Hematopoietic multipotent progenitor cell treated with erythropoietin and hydrocortisone succinate and interleukin-3 and kit ligand, for 15 days (in vitro differentiated cells): ENCODE measurements around the gene FBXL17.

Source experiments
- DNase-seq: peaks from one replicate; pipeline ENCODE4 v3.0.0-alpha.2; 2015; ENCODE audit warnings: low spot score

The FBXL17 gene

DNA sequence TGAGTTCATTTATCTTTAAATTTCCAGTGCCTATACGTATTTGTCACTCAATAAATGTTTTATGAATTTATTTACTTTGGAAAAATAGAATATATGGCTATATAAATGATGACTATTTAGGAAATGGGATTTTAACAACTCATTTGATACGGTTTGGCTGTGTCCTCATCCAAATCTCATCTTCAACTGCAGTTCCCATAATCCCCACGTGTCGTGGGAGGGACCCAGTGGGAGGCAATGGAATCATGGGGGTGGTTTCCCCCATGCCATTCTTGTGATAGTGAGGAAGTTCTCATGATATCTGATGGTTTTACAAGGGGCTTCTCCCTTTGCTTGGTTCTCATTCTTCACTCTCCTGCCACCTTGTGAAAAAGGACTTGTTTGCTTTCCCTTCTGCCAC is 523.6 kb downstream of the FBXL17 start:
- DNase-seq = no peak

DNA sequence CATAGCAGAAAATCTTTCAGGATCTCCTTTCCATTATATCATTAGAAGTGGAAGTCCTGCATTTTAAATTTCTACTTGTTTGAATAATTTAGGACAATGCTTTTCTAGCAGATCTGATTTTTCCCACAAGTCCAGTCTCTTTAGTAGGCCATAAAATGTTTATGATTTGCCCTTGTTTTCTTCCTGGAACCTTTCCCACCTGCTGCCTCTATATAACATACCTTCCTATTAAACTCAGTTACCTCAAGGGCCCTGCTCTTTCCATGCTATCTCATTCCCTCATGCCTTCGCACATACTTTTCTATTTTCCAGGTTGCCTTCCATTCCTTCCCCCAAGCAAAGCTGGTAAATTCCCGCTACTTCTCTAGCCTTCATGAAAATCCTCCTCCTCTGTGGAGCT is 524.1 kb downstream of the FBXL17 start:
- DNase-seq = no peak

DNA sequence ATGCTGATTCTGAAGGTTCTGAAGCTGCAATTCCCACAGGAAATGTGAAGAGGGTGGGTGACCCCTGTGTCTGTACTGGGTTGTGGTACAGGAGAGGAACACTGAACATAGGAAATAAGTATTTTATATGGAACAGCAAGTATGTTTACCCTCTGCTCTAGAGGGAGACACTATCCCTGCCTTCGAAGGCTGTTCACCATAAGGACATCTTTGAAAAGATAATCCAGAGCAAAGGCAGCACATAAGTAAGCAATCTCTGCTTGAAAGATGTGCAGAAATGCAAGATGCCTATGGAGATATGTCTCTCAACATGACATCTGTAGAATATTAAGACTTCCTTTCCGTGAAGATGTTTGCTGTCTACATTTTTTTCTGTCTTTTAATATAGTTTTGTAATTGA is 526.7 kb downstream of the FBXL17 start:
- no peak for DNase-seq

GRCh38 chr5:107853696-107854095 is 528.2 kb downstream of the FBXL17 start:
- no peak for DNase-seq

DNA sequence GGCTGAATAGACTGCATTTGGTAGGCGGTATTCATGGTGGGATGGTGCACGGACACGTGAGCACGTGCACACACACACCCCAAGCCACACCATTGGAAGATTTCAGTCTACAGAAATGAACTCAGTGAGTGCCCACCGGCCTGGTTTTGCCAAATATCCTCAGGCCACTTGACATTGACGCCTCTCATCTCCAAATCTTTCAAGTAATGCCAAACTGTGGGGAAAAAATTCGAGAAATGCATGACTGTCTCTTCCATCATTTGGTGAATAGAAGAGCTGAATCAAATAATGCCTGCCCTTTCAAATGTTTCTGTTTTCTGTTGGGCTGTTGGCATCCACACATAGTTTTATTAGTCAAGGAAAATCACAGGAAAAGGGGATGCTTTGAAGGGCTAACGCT is 528.9 kb downstream of the FBXL17 start:
- no peak for DNase-seq

GRCh38 chr5:107849118-107849517 is 532.8 kb downstream of the FBXL17 start:
- no peak for DNase-seq

DNA sequence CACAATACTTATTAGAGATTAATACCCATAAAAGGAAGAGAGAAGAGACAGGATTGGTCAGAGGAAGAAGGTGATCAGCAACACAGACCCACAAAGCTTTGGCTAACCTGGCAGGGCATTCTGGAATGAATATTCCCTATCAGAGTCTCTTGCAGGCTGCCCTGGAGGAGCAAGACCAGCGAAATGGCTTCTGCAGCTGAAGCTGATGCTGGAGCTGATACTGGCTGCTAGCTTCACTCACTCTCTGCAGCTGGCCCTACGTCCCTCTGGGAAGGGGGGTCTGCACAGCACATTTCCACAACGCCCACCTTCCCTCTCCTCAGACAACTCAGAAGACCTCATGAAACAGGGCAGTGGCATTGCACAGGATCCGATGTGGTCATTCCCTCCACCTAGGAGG is 541.3 kb downstream of the FBXL17 start:
- no peak for DNase-seq

- no peak for DNase-seq
These were observed 541.7 kb downstream of the FBXL17 start for GRCh38 chr5:107840161-107840560.

DNA sequence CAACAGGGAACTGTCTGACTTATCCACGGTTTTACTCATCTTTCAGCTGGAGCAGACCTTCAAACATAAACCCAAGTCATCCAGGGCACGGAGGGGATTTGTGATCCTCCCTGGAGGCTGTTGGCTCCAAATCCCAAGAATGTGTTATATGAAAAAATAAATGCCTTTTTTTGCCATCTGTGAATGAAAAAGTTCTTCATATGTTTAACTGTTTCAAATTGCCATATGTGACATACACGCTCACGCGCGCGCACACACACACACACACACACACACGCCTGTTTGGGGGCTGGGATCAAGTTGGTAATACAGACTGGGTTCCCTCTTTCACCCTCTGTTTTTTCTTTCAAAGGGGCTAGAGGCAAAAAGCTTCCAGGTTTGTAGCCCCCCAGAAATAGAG is 546.8 kb downstream of the FBXL17 start:
- DNase-seq = no peak

GRCh38 chr5:107832746-107833145 is 549.2 kb downstream of the FBXL17 start:
- no peak for DNase-seq

- no peak for DNase-seq
These were observed 550.1 kb downstream of the FBXL17 start for GRCh38 chr5:107831612-107832395.

GRCh38 chr5:107830750-107831149 is 551.1 kb downstream of the FBXL17 start:
- DNase-seq = no peak

GRCh38 chr5:107826311-107827000 is 555.4 kb downstream of the FBXL17 start:
- no peak for DNase-seq

GRCh38 chr5:107824821-107825220 is 557.1 kb downstream of the FBXL17 start:
- no peak for DNase-seq

DNA sequence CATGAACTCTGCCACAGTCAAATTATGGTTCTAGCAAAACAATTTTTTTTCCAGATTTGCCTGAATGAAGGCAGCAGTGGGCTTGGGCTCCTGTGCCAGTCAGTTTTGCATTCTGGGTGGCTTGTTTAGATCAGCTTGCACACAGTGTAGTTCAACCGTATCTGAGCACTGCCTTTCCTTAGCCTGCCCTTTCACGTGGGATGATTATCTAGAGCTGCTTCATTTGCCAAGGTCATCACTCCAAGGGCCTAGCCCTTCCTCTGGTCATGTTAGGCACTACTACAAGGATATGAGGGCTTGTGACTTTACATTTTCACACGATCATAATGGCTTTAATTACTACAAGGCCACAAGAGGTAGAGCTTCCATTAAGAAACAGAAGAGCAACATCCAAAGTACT is 560.6 kb downstream of the FBXL17 start:
- DNase-seq = no peak

GRCh38 chr5:107820429-107820828 is 561.5 kb downstream of the FBXL17 start:
- DNase-seq = no peak

GRCh38 chr5:107817951-107818350 is 563.9 kb downstream of the FBXL17 start:
- no peak for DNase-seq

GRCh38 chr5:107817436-107817835 is 564.5 kb downstream of the FBXL17 start:
- DNase-seq = no peak

DNA sequence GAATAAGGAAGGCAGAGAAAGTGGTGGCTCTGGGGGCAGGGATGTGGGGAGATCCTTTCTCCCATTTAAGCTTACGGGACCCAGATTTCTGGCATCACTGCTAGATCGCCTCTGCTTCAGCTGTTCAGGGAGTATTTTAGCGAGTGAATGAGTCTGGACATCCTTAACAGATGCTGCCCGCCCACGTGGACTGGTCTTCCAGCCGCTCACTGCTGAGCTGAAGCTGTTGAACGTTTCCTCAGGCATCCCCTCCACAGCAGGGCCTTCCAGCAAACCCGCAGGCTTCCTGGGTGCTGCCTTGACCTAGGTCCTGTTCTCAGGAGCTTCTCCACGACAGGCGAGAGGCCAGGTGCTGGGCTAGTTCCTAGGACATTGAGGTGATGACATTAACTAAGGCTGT is 566.8 kb downstream of the FBXL17 start:
- no peak for DNase-seq

- no peak for DNase-seq
These were observed 567.6 kb downstream of the FBXL17 start for GRCh38 chr5:107814183-107814827.

DNA sequence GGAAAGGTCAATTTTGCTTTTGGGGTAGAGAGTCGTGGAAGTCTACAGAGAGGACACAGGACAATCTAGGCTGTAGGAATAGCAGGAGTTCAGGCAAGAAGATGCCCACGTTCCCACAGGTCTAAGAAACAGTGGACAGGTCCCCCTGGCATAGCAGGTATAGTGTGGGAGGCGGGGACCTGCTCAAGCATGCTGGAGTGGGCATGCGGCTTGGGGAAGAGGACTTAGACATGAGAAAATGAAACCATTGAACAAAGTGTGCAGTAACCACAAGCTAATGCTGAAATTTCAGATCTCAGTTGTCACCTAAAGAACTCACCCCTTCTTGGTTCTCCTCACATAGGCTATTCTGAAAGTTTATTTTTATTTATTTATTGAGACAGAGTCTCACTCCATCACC is 568.3 kb downstream of the FBXL17 start:
- no peak for DNase-seq

GRCh38 chr5:107812570-107813141 is 569.2 kb downstream of the FBXL17 start:
- no peak for DNase-seq
